Nephron (organoid): ENCODE measurements around the gene ZNF821.

Experiments
- H3K27ac Mint-ChIP-seq, 3 experiments: 2 replicates each; pipeline ENCODE4 v1.8.0; 2020; ENCODE audit warnings: mixed read lengths in 3 of 3, mild to moderate bottlenecking in 2 of 3, moderate library complexity in 1 of 3
- H3K27me3 Mint-ChIP-seq: 2 replicates; pipeline ENCODE4 v1.8.0; 2021; ENCODE audit warnings: low read depth, mild to moderate bottlenecking, moderate library complexity, mixed read lengths
- H3K36me3 Mint-ChIP-seq: 2 replicates; pipeline ENCODE4 v1.8.0; 2020; ENCODE audit warnings: low read depth, mixed read lengths
- H3K4me1 Mint-ChIP-seq: 2 replicates; pipeline ENCODE4 v1.8.0; 2020; ENCODE audit warnings: mixed read lengths
- H3K4me3 Mint-ChIP-seq, 3 experiments: 2 replicates each; pipeline ENCODE4 v1.8.0; 2020; ENCODE audit warnings: mild to moderate bottlenecking in 3 of 3, mixed read lengths in 3 of 3, moderate library complexity in 2 of 3
- H3K9me3 Mint-ChIP-seq: 2 replicates; pipeline ENCODE4 v1.8.0; 2020; ENCODE audit warnings: mixed read lengths
- CTCF ChIP-seq, 3 experiments: fragments of 200-600 bp; sonication (generic); IDR thresholded peaks; one replicate each; pipeline ENCODE4 v1.5.0; 2021; ENCODE audit warnings: antibody characterized with exemption in 3 of 3; ENCODE audit not compliant: unreplicated experiment in 3 of 3

The ZNF821 gene

GRCh38 chr16:71865173-71865863 is 18.7 kb downstream of the ZNF821 start:
- H3K4me3 Mint-ChIP-seq = no peak overlapping the region
- H3K36me3 Mint-ChIP-seq = peaks cover 67% of the 10 kb centered on the region
- H3K27me3 Mint-ChIP-seq = no peaks in the 10 kb centered on the region
- TF ChIP-seq CTCF (IDR thresholded peaks at IDR 0.05; ENCODE audit: unreplicated experiment in 3 of 3) = no peak
- H3K4me1 Mint-ChIP-seq = no peaks in the 10 kb centered on the region
- no peak overlapping the region for H3K27ac Mint-ChIP-seq
- no peaks in the 10 kb centered on the region for H3K9me3 Mint-ChIP-seq

- Mint-ChIP-seq H3K9me3 (no peaks in the 10 kb centered on the region), H3K36me3 (peaks cover 65% of the 10 kb centered on the region), H3K27me3 (no peaks in the 10 kb centered on the region), H3K4me1 (peaks cover 3% of the 10 kb centered on the region), H3K27ac (no peak overlapping the region), H3K4me3 (no peak overlapping the region)
- TF ChIP-seq CTCF (IDR thresholded peaks at IDR 0.05; ENCODE audit: unreplicated experiment in 3 of 3) = no peak
These were observed 20.0 kb downstream of the ZNF821 start for GRCh38 chr16:71863995-71864394.

GRCh38 chr16:71859762-71860521 is 24.0 kb downstream of the ZNF821 start:
- Mint-ChIP-seq H3K4me3 (no peak overlapping the region), H3K27ac (no peak overlapping the region), H3K4me1 (peaks cover 5% of the 10 kb centered on the region), H3K27me3 (no peaks in the 10 kb centered on the region), H3K36me3 (peaks cover 51% of the 10 kb centered on the region), H3K9me3 (no peaks in the 10 kb centered on the region)
- no peak for TF ChIP-seq CTCF (IDR thresholded peaks at IDR 0.05; ENCODE audit: unreplicated experiment in 3 of 3)

- Mint-ChIP-seq H3K4me1 (peaks cover 5% of the 10 kb centered on the region), H3K27me3 (peaks cover 3% of the 10 kb centered on the region), H3K36me3 (peaks cover 51% of the 10 kb centered on the region), H3K4me3 (no peak overlapping the region), H3K9me3 (no peaks in the 10 kb centered on the region), H3K27ac (peak overlapping the region in 1 of 3 experiments; percentile 32)
- no peak for TF ChIP-seq CTCF (IDR thresholded peaks at IDR 0.05; ENCODE audit: unreplicated experiment in 3 of 3)
These were observed 27.9 kb downstream of the ZNF821 start for GRCh38 chr16:71855937-71856662.

GRCh38 chr16:71854369-71854948 is 29.5 kb downstream of the ZNF821 start:
- Mint-ChIP-seq H3K9me3 (no peaks in the 10 kb centered on the region), H3K4me3 (no peak overlapping the region), H3K27ac (no peak overlapping the region), H3K36me3 (peaks cover 52% of the 10 kb centered on the region), H3K4me1 (peaks cover 5% of the 10 kb centered on the region), H3K27me3 (peaks cover 3% of the 10 kb centered on the region)
- TF ChIP-seq CTCF (IDR thresholded peaks at IDR 0.05; ENCODE audit: unreplicated experiment in 3 of 3) = no peak
